Measurements from ENCODE around the gene STIP1.

The STIP1 gene

DNA sequence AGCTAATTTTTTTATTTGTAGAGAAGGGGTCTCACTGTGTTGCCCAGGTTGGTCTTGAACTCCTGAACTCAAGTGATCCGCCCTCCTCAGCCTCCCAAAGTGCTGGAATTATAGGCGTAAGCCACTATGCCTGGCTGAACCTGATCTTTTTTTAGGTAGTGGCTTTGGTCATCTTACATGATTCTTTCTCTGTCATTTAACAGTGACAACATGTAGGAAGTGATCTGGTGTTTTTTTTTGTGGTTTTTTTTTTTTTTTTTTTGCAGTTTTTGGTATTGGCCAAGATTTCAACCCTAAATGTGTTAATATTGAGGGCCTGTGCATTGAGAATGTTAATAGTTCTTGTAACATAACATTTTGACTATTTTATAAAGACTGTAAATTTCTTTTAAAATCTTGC is 12.5 kb downstream of the STIP1 start:
- no peak for DNase-seq (ENCODE audit: low read depth)

DNA sequence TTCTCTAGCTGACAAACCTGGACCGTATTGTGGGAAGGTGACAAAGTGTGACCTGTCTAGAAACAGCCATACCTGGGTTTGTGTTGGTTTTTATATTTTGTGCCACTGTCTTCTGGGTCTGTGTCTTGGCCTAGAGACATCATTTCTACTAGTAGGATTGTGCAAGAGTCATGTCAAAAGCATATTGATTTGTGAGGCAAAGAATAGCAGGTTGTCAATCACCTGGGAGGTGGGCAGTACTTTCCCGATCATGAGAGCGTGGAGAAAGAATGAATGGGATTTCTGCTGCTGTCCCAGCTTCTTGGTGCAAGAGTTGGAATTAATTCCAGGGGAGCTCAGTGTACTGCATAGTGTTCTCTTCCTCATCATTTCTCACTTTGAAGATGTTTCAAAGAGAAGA is 15.6 kb downstream of the STIP1 start:
- no peak for DNase-seq (ENCODE audit: low read depth)

GRCh38 chr11:64202992-64203391 is 17.0 kb downstream of the STIP1 start:
- no peak for DNase-seq (ENCODE audit: low read depth)

- DNase-seq (ENCODE audit: low read depth), result no peak
These were observed 17.6 kb downstream of the STIP1 start for GRCh38 chr11:64203421-64204079.

DNA sequence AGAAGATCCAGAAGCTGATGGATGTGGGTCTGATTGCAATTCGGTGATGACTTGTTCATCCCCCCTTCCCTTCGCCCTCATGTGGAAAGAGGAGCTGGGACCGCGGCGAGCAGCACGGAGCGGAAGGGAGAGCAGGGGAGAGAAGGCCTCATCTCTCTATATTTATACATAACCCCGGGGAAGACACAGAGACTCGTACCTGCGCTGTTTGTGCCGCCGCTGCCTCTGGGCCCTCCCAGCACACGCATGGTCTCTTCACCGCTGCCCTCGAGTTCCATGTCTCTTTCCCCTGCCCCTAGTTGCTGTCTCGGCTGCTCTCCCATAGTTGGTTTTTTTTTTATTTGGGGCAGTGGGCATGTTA is 18.1 kb downstream of the STIP1 start:
- DNase-seq (ENCODE audit: low read depth), result no peak

DNA sequence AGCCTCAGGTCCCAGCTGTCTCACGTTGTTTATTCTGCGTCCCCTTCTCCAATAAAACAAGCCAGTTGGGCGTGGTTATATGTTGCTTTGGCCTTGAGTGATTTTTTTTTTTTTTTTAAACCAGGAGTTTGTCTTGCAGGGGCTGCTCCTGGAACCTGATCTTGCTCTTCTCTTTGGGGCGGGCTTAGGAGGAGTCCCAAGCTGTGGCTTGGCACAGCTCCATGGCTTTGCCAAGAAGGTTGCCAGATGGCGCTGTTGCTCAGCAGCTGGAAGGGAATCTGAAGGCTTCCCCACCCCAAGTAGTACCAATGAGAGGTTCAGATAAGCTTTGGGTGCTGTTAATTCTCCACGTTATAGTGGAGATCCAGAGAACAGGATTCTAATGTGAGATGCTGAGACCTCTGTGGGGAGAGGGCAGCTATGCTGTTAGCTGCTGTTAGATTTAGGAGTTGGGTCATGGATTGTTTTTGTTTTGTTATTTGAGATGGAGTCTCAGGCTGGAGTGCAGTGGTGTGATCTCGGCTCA is 18.6 kb downstream of the STIP1 start:
- peak; percentile 94 for DNase-seq (ENCODE audit: low read depth)

GRCh38 chr11:64206457-64207255 is 20.7 kb downstream of the STIP1 start, which contains the start of gene FERMT3:
Gene FERMT3 (plus strand): TSS chr11:64206721. CDS start chr11:64207365, 644 bp downstream.
- DNase-seq (ENCODE audit: low read depth), result no peak

DNA sequence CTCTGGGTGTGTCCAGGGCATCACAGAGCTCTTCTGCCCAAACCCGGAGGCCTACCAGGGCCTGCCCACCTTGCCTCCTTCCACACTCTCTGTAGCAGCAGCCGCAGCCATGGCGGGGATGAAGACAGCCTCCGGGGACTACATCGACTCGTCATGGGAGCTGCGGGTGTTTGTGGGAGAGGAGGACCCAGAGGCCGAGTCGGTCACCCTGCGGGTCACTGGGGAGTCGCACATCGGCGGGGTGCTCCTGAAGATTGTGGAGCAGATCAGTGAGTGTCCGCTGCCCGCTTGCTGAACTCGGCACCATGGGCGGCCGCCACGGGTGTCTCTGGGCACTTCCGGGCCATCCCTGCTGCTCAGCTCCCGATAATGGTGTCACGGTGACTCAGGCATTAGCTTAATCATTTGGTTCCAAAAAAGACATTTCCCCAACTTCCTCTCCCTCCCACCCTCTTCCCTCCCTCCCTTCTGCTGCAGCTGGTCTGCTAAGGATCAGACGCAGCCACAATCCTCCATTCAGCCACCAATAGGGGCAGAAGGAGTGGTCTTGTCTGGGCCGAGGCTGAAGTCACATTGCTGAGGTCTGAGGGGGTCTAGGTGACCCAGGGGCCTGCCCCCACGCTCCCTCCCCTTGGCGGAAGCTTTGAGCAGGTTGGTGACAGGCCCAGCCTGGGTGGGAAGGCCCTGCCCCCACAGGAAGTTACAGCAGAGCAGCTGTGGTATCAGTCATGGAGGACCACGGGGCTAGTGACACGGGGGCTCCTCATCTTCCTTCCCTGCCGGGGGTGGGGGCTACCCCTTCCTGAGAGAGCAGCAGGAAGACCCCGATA is 21.5 kb downstream of the STIP1 start:
- no peak for DNase-seq (ENCODE audit: low read depth)

- no peak for DNase-seq (ENCODE audit: low read depth)
These were observed 22.3 kb downstream of the STIP1 start for GRCh38 chr11:64208086-64208795.

- DNase-seq (ENCODE audit: low read depth), result no peak
These were observed 23.0 kb downstream of the STIP1 start for GRCh38 chr11:64208796-64209562.

DNA sequence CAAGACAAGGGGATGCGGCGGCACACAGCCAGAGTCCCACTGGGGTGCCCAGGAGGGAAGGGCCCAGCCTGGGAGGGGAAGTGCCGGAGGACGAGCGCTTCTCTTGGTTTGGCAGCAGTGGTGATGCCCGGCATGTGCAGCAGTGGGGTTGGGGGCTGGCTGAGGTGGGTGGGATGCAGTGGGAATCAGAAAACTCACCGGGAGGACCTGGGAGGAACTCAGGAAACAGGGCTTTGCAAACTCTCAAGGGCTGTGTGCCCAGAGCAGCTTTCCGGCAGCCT is 23.5 kb downstream of the STIP1 start:
- DNase-seq (ENCODE audit: low read depth), result no peak

GRCh38 chr11:64210301-64211020 is 24.5 kb downstream of the STIP1 start:
- no peak for DNase-seq (ENCODE audit: low read depth)

DNA sequence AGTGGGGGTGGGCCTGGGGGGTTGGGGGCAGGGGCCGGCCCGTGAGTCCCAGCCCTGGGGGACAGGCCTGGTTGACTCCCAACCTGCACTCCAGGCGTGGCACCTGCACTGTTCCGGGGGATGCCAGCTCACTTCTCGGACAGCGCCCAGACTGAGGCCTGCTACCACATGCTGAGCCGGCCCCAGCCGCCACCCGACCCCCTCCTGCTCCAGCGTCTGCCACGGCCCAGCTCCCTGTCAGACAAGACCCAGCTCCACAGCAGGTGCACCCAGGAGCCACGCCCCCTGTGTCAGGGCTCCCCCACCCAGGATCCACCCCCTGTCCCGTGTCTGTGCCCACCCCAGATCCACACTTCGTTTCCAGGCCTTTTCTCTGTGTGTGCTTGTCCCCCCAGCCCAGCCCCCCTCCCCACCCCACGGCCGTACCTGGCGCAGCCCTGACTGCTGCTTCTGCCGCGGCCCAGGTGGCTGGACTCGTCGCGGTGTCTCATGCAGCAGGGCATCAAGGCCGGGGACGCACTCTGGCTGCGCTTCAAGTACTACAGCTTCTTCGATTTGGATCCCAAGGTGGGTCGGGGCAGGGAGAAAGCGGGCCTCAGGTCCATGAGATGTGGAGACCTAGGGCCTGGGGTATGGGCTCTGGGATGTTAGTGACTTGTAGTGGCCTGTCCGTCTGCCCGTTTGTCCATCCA is 25.4 kb downstream of the STIP1 start:
- DNase-seq (ENCODE audit: low read depth), result no peak

GRCh38 chr11:64216879-64217278 is 30.9 kb downstream of the STIP1 start:
- no peak for DNase-seq (ENCODE audit: low read depth)

- DNase-seq (ENCODE audit: low read depth), result no peak
These were observed 32.8 kb downstream of the STIP1 start for GRCh38 chr11:64218628-64219353.

DNA sequence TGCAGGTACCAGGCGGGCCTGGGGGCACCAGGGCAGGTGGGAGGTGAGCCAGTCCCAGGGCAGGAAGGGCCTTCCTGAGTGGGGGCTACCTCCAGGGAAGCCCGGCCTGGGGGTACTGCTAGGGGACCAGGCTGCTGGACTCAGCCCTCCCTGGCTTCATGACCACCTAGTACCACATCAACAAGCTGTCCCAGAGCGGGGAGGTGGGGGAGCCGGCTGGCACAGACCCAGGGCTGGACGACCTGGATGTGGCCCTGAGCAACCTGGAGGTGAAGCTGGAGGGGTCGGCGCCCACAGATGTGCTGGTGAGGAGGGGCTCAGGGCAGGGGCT is 33.3 kb downstream of the STIP1 start:
- DNase-seq (ENCODE audit: low read depth), result no peak

- no peak for DNase-seq (ENCODE audit: low read depth)
These were observed 33.8 kb downstream of the STIP1 start for GRCh38 chr11:64219755-64220154.

GRCh38 chr11:64220271-64220670 is 34.3 kb downstream of the STIP1 start:
- no peak for DNase-seq (ENCODE audit: low read depth)

DNA sequence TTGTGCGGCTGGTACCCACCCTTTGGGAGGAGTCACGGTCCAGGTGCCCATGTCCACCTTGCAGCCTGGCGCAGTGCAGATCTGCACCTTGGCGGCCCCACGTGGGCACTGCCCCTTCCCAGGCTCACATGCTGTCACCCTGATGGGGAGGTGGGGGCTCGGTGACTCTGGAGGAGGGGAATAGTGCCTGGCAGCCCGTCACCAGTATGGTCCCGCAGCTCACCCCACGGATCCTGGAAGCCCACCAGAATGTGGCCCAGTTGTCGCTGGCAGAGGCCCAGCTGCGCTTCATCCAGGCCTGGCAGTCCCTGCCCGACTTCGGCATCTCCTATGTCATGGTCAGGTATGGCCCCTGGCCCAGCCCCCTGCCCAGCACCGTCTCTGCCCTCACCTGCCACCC is 34.8 kb downstream of the STIP1 start:
- no peak for DNase-seq (ENCODE audit: low read depth)

DNA sequence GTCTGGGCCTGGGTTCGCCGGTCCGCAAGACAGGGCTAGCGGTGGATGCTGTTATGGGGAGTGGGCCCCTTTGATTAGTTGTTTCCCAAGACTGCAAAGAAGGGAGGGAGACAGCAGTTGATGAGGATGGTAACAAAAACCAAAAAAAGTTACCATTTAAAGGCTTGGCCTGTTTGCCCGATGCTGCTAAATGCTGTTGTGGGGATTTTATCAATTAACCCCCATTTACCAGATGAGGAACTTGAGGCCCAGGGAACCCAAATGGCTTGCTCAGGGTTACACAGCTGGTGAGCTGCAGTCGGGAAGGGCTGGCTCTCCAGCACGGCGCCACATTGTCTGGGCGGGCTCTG is 36.7 kb downstream of the STIP1 start:
- no peak for DNase-seq (ENCODE audit: low read depth)

Measured in amniotic epithelial cell (primary cell).